Chondrocyte (in vitro differentiated cells): ENCODE measurements around the gene PIGW. TPM values are rescaled to one million over a fixed set of nuclear protein-coding genes. Genes with fewer than 3 reads are reported as not detected.

ENCODE experiments used
- DNase-seq: peaks from one replicate; pipeline ENCODE4 v3.0.0; 2021; ENCODE audit warnings: mixed read lengths, low spot score
- H3K27ac Mint-ChIP-seq: one replicate; pipeline ENCODE4 v1.8.0; 2021; ENCODE audit warnings: mild to moderate bottlenecking, moderate library complexity, mixed read lengths; ENCODE audit not compliant: unreplicated experiment
- H3K27me3 Mint-ChIP-seq: 2 replicates; pipeline ENCODE4 v1.8.0; 2021; ENCODE audit warnings: low read depth, mixed read lengths
- H3K36me3 Mint-ChIP-seq: 2 replicates; pipeline ENCODE4 v1.8.0; 2021; ENCODE audit warnings: low read depth, mixed read lengths
- H3K4me1 Mint-ChIP-seq: 2 replicates; pipeline ENCODE4 v1.8.0; 2021; ENCODE audit warnings: low read depth, mild to moderate bottlenecking, mixed read lengths
- H3K4me3 Mint-ChIP-seq: one replicate; pipeline ENCODE4 v1.8.0; 2021; ENCODE audit warnings: mild to moderate bottlenecking, moderate library complexity, mixed read lengths; ENCODE audit not compliant: unreplicated experiment
- H3K9me3 Mint-ChIP-seq: 2 replicates; pipeline ENCODE4 v1.8.0; 2021; ENCODE audit warnings: low read depth, mixed read lengths
- CTCF ChIP-seq: fragments of 200-600 bp; sonication (generic); IDR thresholded peaks from 2 replicates; pipeline ENCODE4 v1.5.0; 2021; ENCODE audit warnings: antibody characterized with exemption, mild to moderate bottlenecking, moderate library complexity
- total RNA-seq: library from RNA; stranded (reverse); gene quantifications from 3 replicates; pipeline ENCODE4 v1.2.1, GENCODE V29; 2021

PIGW gene
- total RNA-seq, 1 donor from 2014 or later: 10.5 TPM

- Mint-ChIP-seq H3K4me3 (peak overlapping the region; percentile 94), H3K9me3 (no peaks in the 10 kb centered on the region), H3K27ac (peak overlapping the region; percentile 95), H3K36me3 (no peaks in the 10 kb centered on the region), H3K4me1 (peaks cover 46% of the 10 kb centered on the region), H3K27me3 (no peaks in the 10 kb centered on the region)
- DNase-seq: peak; percentile 99
- peak; percentile 17 for TF ChIP-seq CTCF
Measured at GRCh38 chr17:36545465-36546417, 11.0 kb downstream of the PIGW start.

GRCh38 chr17:36546418-36547093, 11.8 kb downstream of the PIGW start:
- peak overlapping the region; percentile 94 for H3K4me3 Mint-ChIP-seq
- peaks cover 47% of the 10 kb centered on the region for H3K4me1 Mint-ChIP-seq
- no peaks in the 10 kb centered on the region for H3K9me3 Mint-ChIP-seq
- DNase-seq: no peak
- H3K27ac Mint-ChIP-seq: peak overlapping the region; percentile 95
- H3K36me3 Mint-ChIP-seq: no peaks in the 10 kb centered on the region
- TF ChIP-seq CTCF: no peak
- H3K27me3 Mint-ChIP-seq: no peaks in the 10 kb centered on the region

GRCh38 chr17:36547776-36548175, 13.0 kb downstream of the PIGW start:
- H3K36me3 Mint-ChIP-seq: no peaks in the 10 kb centered on the region
- no peaks in the 10 kb centered on the region for H3K9me3 Mint-ChIP-seq
- no peak for TF ChIP-seq CTCF
- H3K27ac Mint-ChIP-seq: peak overlapping the region; percentile 94
- peaks cover 51% of the 10 kb centered on the region for H3K4me1 Mint-ChIP-seq
- H3K27me3 Mint-ChIP-seq: no peaks in the 10 kb centered on the region
- peak overlapping the region; percentile 94 for H3K4me3 Mint-ChIP-seq
- DNase-seq: no peak

GRCh38 chr17:36550491-36551417, 16.0 kb downstream of the PIGW start:
- Mint-ChIP-seq H3K4me1 (peaks cover 52% of the 10 kb centered on the region), H3K9me3 (no peaks in the 10 kb centered on the region), H3K27me3 (no peaks in the 10 kb centered on the region), H3K27ac (peak overlapping the region; percentile 18), H3K4me3 (no peak overlapping the region), H3K36me3 (peaks cover 3% of the 10 kb centered on the region)
- no peak for TF ChIP-seq CTCF
- no peak for DNase-seq
